Liver (tissue), 9 donors: Measurements from ENCODE around the gene TMEM140. TPM values are rescaled to one million over a fixed set of nuclear protein-coding genes. Genes with fewer than 3 reads are reported as not detected.

ENCODE experiments used
- DNase-seq: peaks from one replicate; pipeline ENCODE4 v3.0.0-alpha.2; 2017; ENCODE audit warnings: low spot score
- H3K27ac ChIP-seq, 2 donors: one replicate each; pipeline ENCODE4 v1.7.0; 2013; ENCODE audit warnings: inconsistent platforms in 2 of 2, low read length in 2 of 2, control low read depth in 1 of 2, low read depth in 1 of 2, mild to moderate bottlenecking in 1 of 2
- H3K27me3 ChIP-seq, 4 donors: one replicate each; pipeline versions ENCODE4 v1.6.1 to v1.7.0; 2013; ENCODE audit warnings: low read length in 3 of 4, inconsistent platforms in 1 of 4, mild to moderate bottlenecking in 1 of 4, moderate library complexity in 1 of 4; ENCODE audit not compliant: control insufficient read depth in 4 of 4, insufficient read depth in 4 of 4
- H3K36me3 ChIP-seq, 4 donors: one replicate each; pipeline versions ENCODE4 v1.6.1 to v1.7.0; 2013; ENCODE audit warnings: low read length in 3 of 4, mild to moderate bottlenecking in 3 of 4, low read depth in 1 of 4, moderate library complexity in 1 of 4; ENCODE audit not compliant: control insufficient read depth in 4 of 4, insufficient read depth in 3 of 4
- H3K4me1 ChIP-seq, 4 donors: one replicate each; pipeline versions ENCODE4 v1.6.1 to v1.7.0; 2013; ENCODE audit warnings: low read length in 3 of 4, mild to moderate bottlenecking in 3 of 4, moderate library complexity in 1 of 4; ENCODE audit not compliant: control insufficient read depth in 4 of 4, insufficient read depth in 4 of 4
- H3K4me3 ChIP-seq, 3 donors: one replicate each; pipeline versions ENCODE4 v1.6.1 to v1.7.0; 2013; ENCODE audit warnings: low read length in 3 of 3, control low read depth in 1 of 3, low read depth in 1 of 3, mild to moderate bottlenecking in 1 of 3
- H3K9ac ChIP-seq, 2 donors: one replicate each; pipeline ENCODE4 v1.7.0; 2013; ENCODE audit warnings: low read length in 2 of 2, mild to moderate bottlenecking in 2 of 2, moderate library complexity in 2 of 2, control low read depth in 1 of 2, low read depth in 1 of 2
- H3K9me3 ChIP-seq, 4 donors: one replicate each; pipeline versions ENCODE4 v1.6.1 to v1.7.0; 2013; ENCODE audit warnings: low read length in 3 of 4; ENCODE audit not compliant: control insufficient read depth in 4 of 4
- CTCF ChIP-seq: fragments of 150-350 bp; IDR thresholded peaks from 2 replicates; pipeline ENCODE4 v1.5.1; 2017; ENCODE audit warnings: improper control_type of control experiment, low read depth, low read length; ENCODE audit not compliant: missing input control
- EGR1 ChIP-seq, 2 donors: IDR thresholded peaks; 2 replicates each; pipeline ENCODE4 v1.6.1; 2016 to 2018; ENCODE audit warnings: antibody characterized with exemption in 2 of 2, low read depth in 2 of 2
- FOXA1 ChIP-seq: IDR thresholded peaks from 2 replicates; pipeline ENCODE4 v1.6.1; 2016; ENCODE audit warnings: antibody characterized with exemption
- FOXA2 ChIP-seq: IDR thresholded peaks from 2 replicates; pipeline ENCODE4 v1.6.1; 2016; ENCODE audit warnings: antibody characterized with exemption
- GABPA ChIP-seq, 2 donors: IDR thresholded peaks in 1 of 2; conservative IDR thresholded peaks in 1 of 2; 2 replicates each; pipeline ENCODE4 v1.6.1; 2016; ENCODE audit warnings: antibody characterized with exemption in 2 of 2, mild to moderate bottlenecking in 1 of 2, moderate library complexity in 1 of 2
- HNF4A ChIP-seq, 2 donors: conservative IDR thresholded peaks; 2 replicates each; pipeline ENCODE4 v1.6.1; 2016; ENCODE audit warnings: antibody characterized with exemption in 2 of 2, mild to moderate bottlenecking in 2 of 2
- HNF4G ChIP-seq: IDR thresholded peaks from 2 replicates; pipeline ENCODE4 v1.6.1; 2016; ENCODE audit warnings: antibody characterized with exemption
- JUND ChIP-seq, 2 donors: IDR thresholded peaks; 2 replicates each; pipeline ENCODE4 v1.6.1; 2016; ENCODE audit warnings: antibody characterized with exemption in 2 of 2
- NR2F2 ChIP-seq: IDR thresholded peaks from 2 replicates; pipeline ENCODE4 v1.6.1; 2016; ENCODE audit warnings: antibody characterized with exemption
- RAD21 ChIP-seq, 2 donors: IDR thresholded peaks; 2 replicates each; pipeline ENCODE4 v1.6.1; 2016; ENCODE audit warnings: antibody characterized with exemption in 2 of 2, mild to moderate bottlenecking in 2 of 2
- RXRA ChIP-seq, 2 donors: IDR thresholded peaks; 2 replicates each; pipeline ENCODE4 v1.6.1; 2017 to 2018; ENCODE audit warnings: antibody characterized with exemption in 2 of 2, mild to moderate bottlenecking in 1 of 2
- SP1 ChIP-seq: IDR thresholded peaks from 2 replicates; pipeline ENCODE4 v1.6.1; 2018; ENCODE audit warnings: antibody characterized with exemption, mild to moderate bottlenecking
- TAF1 ChIP-seq: conservative IDR thresholded peaks from 2 replicates; pipeline ENCODE4 v1.6.1; 2016; ENCODE audit warnings: antibody characterized with exemption, mild to moderate bottlenecking
- YY1 ChIP-seq: IDR thresholded peaks from 2 replicates; pipeline ENCODE4 v1.6.1; 2016; ENCODE audit warnings: antibody characterized with exemption, mild to moderate bottlenecking
- WGBS: extraction: QIAGEN DNeasy Blood & Tissue Kit; methylation state at CpG from one replicate; pipeline ENCODE4 v1.1.7; 2013; 5-methylcytosine and 5-hydroxymethylcytosine counted together
- polyA plus RNA-seq, 2 donors: library from polyadenylated mRNA; stranded (reverse) in 1 of 2; unstranded in 1 of 2; fragments of 200-250 nt in 1 of 2; fragments of >200 nt in 1 of 2; fragmentation: Nextera tagmentation in 1 of 2; extraction: Ambion mirVana in 1 of 2; gene quantifications; one replicate each; pipeline versions ENCODE4 v1.2.1 to v1.2.3, GENCODE V29; 2013 to 2015
- total RNA-seq, 2 donors: library from RNA; depleted of rRNA; stranded (reverse); fragments of >200 nt; gene quantifications; one replicate each; pipeline ENCODE4 v1.2.3, GENCODE V29; 2014
- TF ChIP-seq, protein P1 (sequence below): IDR thresholded peaks from 2 replicates; pipeline ENCODE4 v1.6.1; 2016; ENCODE audit warnings: antibody characterized with exemption
- TF ChIP-seq, protein P2 (sequence below): IDR thresholded peaks from 2 replicates; pipeline ENCODE4 v1.6.1; 2016; ENCODE audit warnings: antibody characterized with exemption
- TF ChIP-seq, protein P3 (sequence below): IDR thresholded peaks from 2 replicates; pipeline ENCODE4 v1.6.1; 2016; ENCODE audit warnings: antibody characterized with exemption, mild to moderate bottlenecking
- TF ChIP-seq, protein P4 (sequence below): IDR thresholded peaks from 2 replicates; pipeline ENCODE4 v1.6.1; 2016; ENCODE audit warnings: antibody characterized with exemption
- donor health status: healthy.
- donor health status: healthy.
- donor health status: healthy.
- donor health status: healthy.
- donor health status: healthy.

The TMEM140 gene
- total and polyA plus RNA-seq, 4 donors = 22.3 to 34.3 (median 25.9) TPM

- H3K27ac ChIP-seq = peak overlapping the region; percentile 94 to 100
- peak overlapping the region; percentile 43 to 100 for H3K9ac ChIP-seq
- TF ChIP-seq NR2F2 = no peak
- TF ChIP-seq, protein P1, sequence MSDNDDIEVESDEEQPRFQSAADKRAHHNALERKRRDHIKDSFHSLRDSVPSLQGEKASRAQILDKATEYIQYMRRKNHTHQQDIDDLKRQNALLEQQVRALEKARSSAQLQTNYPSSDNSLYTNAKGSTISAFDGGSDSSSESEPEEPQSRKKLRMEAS = peak; percentile 49
- TF ChIP-seq, protein P2, sequence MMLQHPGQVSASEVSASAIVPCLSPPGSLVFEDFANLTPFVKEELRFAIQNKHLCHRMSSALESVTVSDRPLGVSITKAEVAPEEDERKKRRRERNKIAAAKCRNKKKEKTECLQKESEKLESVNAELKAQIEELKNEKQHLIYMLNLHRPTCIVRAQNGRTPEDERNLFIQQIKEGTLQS = no peak
- no peak for TF ChIP-seq SP1
- TF ChIP-seq CTCF = no peak
- no peak for TF ChIP-seq FOXA1
- TF ChIP-seq, protein P3, sequence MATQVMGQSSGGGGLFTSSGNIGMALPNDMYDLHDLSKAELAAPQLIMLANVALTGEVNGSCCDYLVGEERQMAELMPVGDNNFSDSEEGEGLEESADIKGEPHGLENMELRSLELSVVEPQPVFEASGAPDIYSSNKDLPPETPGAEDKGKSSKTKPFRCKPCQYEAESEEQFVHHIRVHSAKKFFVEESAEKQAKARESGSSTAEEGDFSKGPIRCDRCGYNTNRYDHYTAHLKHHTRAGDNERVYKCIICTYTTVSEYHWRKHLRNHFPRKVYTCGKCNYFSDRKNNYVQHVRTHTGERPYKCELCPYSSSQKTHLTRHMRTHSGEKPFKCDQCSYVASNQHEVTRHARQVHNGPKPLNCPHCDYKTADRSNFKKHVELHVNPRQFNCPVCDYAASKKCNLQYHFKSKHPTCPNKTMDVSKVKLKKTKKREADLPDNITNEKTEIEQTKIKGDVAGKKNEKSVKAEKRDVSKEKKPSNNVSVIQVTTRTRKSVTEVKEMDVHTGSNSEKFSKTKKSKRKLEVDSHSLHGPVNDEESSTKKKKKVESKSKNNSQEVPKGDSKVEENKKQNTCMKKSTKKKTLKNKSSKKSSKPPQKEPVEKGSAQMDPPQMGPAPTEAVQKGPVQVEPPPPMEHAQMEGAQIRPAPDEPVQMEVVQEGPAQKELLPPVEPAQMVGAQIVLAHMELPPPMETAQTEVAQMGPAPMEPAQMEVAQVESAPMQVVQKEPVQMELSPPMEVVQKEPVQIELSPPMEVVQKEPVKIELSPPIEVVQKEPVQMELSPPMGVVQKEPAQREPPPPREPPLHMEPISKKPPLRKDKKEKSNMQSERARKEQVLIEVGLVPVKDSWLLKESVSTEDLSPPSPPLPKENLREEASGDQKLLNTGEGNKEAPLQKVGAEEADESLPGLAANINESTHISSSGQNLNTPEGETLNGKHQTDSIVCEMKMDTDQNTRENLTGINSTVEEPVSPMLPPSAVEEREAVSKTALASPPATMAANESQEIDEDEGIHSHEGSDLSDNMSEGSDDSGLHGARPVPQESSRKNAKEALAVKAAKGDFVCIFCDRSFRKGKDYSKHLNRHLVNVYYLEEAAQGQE = peak; percentile 51
- TF ChIP-seq HNF4A (conservative IDR thresholded peaks at IDR 0.05) = peak in 1 of 2 donors; percentile 52
- peak; percentile 13 to 23 for TF ChIP-seq RAD21 (IDR thresholded peaks at IDR 0.05)
- TF ChIP-seq HNF4G = no peak
- peak in 1 of 2 donors; percentile 63 for TF ChIP-seq RXRA (IDR thresholded peaks at IDR 0.05)
- TF ChIP-seq JUND (IDR thresholded peaks at IDR 0.05) = peak in 1 of 2 donors; percentile 35
- TF ChIP-seq GABPA (IDR thresholded peaks at IDR 0.05 in 1 of 2, conservative IDR thresholded peaks at IDR 0.05 in 1 of 2) = no peak
- no peak for TF ChIP-seq FOXA2
- no peak for TF ChIP-seq YY1
- TF ChIP-seq TAF1 = no peak
- TF ChIP-seq, protein P4, sequence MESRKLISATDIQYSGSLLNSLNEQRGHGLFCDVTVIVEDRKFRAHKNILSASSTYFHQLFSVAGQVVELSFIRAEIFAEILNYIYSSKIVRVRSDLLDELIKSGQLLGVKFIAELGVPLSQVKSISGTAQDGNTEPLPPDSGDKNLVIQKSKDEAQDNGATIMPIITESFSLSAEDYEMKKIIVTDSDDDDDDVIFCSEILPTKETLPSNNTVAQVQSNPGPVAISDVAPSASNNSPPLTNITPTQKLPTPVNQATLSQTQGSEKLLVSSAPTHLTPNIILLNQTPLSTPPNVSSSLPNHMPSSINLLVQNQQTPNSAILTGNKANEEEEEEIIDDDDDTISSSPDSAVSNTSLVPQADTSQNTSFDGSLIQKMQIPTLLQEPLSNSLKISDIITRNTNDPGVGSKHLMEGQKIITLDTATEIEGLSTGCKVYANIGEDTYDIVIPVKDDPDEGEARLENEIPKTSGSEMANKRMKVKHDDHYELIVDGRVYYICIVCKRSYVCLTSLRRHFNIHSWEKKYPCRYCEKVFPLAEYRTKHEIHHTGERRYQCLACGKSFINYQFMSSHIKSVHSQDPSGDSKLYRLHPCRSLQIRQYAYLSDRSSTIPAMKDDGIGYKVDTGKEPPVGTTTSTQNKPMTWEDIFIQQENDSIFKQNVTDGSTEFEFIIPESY = peak; percentile 65
- TF ChIP-seq EGR1 (IDR thresholded peaks at IDR 0.05; ENCODE audit: low read depth in 2 of 2) = peak in 1 of 2 donors; percentile 43
These were observed 2.4 kb downstream of the TMEM140 start for GRCh38 chr7:135150072-135150782.

More at GRCh38 chr7:135150072-135150782, 2.4 kb downstream of the TMEM140 start:
- 22% methylated on average over 8 of the region's 8 CpGs for WGBS
- H3K9me3 ChIP-seq = no peaks in the 10 kb centered on the region
- no peak for DNase-seq
- peaks cover 2 to 44% (median 20%) of the 10 kb centered on the region in 4 donors for H3K4me1 ChIP-seq
- H3K36me3 ChIP-seq = peaks cover 2 to 9% (median 5%) of the 10 kb centered on the region in 4 donors
- peak overlapping the region; percentile 12 to 99 (median 93) for H3K4me3 ChIP-seq
- no peaks in the 10 kb centered on the region for H3K27me3 ChIP-seq
